Omental fat pad (tissue), 4 donors: ENCODE data around the gene KLHL15. TPM values are rescaled to one million over a fixed set of nuclear protein-coding genes. Genes with fewer than 3 reads are reported as not detected.

ENCODE experiments used
- ATAC-seq: fragments of 150-250 bp; one replicate; pipeline ENCODE4 v1.9.1; 2016; ENCODE audit warnings: mild to moderate bottlenecking, moderate library complexity; ENCODE audit not compliant: low FRiP score
- DNase-seq: peaks from one replicate; pipeline ENCODE4 v3.0.0-alpha.2; 2019; ENCODE audit warnings: low spot score
- total RNA-seq, 4 donors: library from RNA; depleted of rRNA; stranded (reverse); fragments of >200 nt; gene quantifications; one replicate each; pipeline ENCODE4 v1.1.0, GENCODE V29; 2016
- TF ChIP-seq, protein P1 (sequence below), 3 donors: fragments of 450-650 bp; IDR thresholded peaks; one replicate each; pipeline ENCODE4 v1.5.1; 2016 to 2017; ENCODE audit warnings: antibody characterized with exemption in 3 of 3, mild to moderate bottlenecking in 3 of 3, moderate library complexity in 2 of 3

Gene KLHL15
- total RNA-seq, 4 donors from 2014 or later = 7.7 to 56.9 (median 16.0) TPM

DNA sequence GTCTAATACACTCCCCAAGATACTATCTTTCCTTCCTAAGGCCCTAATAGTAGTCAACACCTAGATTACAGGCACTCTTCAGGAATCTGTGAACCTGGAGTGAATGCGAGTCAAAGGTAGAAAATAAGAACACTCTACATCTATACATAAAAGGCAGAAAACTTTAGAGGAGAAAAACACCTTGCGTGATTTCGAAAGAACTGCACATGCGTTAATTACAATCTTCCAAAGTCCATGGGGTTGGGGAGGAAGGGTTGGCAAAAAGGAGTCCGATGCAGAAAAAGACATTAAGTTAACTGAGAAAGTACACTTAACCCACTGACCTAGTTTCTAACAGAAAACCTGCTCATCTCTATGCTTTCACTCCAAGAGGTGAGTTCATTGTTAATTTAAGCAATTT lies 27.3 kb downstream of the KLHL15 start:
- TF ChIP-seq, protein P1, sequence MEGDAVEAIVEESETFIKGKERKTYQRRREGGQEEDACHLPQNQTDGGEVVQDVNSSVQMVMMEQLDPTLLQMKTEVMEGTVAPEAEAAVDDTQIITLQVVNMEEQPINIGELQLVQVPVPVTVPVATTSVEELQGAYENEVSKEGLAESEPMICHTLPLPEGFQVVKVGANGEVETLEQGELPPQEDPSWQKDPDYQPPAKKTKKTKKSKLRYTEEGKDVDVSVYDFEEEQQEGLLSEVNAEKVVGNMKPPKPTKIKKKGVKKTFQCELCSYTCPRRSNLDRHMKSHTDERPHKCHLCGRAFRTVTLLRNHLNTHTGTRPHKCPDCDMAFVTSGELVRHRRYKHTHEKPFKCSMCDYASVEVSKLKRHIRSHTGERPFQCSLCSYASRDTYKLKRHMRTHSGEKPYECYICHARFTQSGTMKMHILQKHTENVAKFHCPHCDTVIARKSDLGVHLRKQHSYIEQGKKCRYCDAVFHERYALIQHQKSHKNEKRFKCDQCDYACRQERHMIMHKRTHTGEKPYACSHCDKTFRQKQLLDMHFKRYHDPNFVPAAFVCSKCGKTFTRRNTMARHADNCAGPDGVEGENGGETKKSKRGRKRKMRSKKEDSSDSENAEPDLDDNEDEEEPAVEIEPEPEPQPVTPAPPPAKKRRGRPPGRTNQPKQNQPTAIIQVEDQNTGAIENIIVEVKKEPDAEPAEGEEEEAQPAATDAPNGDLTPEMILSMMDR (IDR thresholded peaks at IDR 0.05) = no peak
- DNase-seq (no peak), ATAC-seq (no peak)

DNA sequence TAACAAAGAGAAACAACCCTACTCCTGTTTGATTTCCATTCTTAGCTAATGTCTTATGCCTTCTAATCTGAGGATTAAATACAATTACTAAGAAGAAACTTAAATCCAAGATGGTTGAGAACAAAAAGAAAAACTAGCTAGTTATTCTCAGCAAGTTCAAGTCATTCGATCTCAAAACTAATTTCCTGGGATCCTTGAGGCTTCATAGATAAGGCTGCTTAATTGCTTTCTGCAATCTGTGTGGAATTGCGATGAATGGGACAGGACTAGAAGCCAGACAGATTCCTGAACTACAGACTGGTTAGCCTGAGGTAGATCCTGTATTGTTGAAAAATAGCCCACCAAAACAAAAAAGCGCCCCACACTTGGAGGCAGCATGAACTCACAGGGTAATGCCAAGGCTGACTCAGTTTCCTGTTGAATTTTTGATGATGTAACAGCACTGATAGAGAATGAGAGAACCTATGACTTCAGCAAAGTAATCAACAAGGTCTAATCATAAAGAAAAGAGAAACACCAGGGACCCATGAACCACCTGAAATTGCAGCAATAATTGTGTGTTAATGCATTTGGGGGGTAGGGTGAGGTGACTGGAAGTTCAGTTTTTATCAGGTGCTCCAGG lies 33.9 kb downstream of the KLHL15 start:
- ATAC-seq (no peak), DNase-seq (no peak)
- TF ChIP-seq, protein P1 (IDR thresholded peaks at IDR 0.05) = no peak

DNA sequence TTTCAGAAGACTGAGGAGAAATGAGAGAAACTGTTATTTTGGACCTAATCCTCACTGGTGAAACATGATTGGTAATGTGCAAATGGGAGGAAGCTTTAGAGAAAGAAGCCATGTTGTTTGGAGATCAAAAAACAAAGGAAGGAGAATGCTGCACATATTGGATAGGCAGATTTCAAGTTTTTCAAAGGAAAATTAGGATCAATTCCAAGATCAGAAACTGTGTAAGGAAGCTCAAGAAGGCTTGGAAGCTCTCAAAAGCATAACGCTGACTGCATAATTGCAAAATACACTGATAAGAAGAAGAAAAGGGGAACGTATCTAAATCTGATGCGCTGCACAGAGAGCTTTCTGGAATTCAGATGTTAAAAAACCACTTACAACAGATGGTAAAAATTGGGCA lies 34.6 kb downstream of the KLHL15 start:
- TF ChIP-seq, protein P1 (IDR thresholded peaks at IDR 0.05) = no peak
- ATAC-seq (no peak), DNase-seq (no peak)

GRCh38 chrX:23990455-23990854 lies 36.5 kb downstream of the KLHL15 start:
- TF ChIP-seq, protein P1 (IDR thresholded peaks at IDR 0.05) = no peak

DNA sequence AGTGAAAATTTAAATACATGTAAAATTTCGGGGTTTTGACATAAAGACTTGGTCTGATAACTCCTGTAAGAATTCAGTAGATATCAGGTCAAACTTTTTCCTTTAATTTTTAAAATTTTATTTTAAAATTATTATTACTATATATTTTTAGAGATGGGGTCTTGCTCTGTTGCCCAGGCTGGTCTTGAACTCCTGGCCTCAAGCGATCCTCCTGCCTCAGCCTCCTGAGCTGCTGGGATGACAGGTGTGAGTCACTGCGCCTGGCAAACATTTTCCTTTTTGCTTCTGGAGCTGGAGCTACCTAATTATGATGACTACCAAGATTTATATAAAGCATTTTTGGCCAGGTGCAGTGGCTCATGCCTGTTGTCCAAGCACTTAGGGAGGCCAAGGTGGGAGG lies 37.3 kb downstream of the KLHL15 start:
- TF ChIP-seq, protein P1 (IDR thresholded peaks at IDR 0.05) = no peak
- ATAC-seq (no peak), DNase-seq (no peak)

More at GRCh38 chrX:23990455-23990854, 36.5 kb downstream of the KLHL15 start:
- ATAC-seq (no peak), DNase-seq (no peak)

- DNase-seq = no peak
- TF ChIP-seq, protein P1 (IDR thresholded peaks at IDR 0.05) = no peak
- no peak for ATAC-seq
These were observed 44.1 kb downstream of the KLHL15 start for GRCh38 chrX:23982891-23983290.

- ATAC-seq (no peak), DNase-seq (no peak)
- TF ChIP-seq, protein P1 (IDR thresholded peaks at IDR 0.05) = no peak
These were observed 45.3 kb downstream of the KLHL15 start for GRCh38 chrX:23981711-23982110.
